GM21528 (cell line): ENCODE measurements around the gene MS4A2.
"Not testable (repeated sequence)": the region's sequence is repeated elsewhere in the genome, so short reads cannot be mapped to it uniquely, and the experiment has no call there.

ENCODE experiments used
- ATAC-seq: cut with Tn5 transposase; IDR thresholded peaks from one replicate; pipeline ENCODE4 v1.9.1; 2021; ENCODE audit warnings: mild to moderate bottlenecking, moderate library complexity; ENCODE audit not compliant: unreplicated experiment, low FRiP score

MS4A2 gene

DNA sequence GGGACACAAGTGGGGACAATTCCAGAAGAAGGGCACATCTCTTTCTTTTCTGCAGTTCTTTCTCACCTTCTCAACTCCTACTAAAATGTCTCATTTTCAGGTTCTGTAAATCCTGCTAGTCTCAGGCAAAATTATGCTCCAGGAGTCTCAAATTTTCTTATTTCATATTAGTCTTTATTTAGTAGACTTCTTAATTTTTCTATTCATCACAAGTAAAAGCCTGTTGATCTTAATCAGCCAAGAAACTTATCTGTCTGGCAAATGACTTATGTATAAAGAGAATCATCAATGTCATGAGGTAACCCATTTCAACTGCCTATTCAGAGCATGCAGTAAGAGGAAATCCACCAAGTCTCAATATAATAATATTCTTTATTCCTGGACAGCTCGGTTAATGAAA, at the start of gene MS4A2:
Gene MS4A2, plus strand, starts transcription at position 301 of the 400 bp plus-strand sequence. CDS start 102 bp downstream, outside the sequence.
- no peak for ATAC-seq

DNA sequence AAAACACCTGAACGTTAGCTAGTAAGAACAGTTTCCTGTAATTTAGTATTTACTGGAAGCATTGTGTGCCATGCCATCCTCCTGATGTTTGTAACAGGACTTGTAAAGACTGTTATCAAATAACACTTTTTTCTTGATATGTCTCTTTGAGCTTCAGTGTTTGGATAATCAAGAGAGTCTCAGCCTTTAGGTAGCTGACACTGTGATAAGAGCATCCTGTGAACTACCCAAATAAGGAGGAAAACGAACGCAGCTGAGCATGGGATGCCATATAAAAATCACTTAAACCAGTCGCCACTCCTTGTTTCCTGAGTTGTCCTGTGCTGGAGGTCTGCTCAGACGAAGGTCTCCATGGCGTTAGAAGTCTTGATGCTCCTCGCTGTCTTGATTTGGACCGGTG, 48.4 kb upstream of the MS4A2 start, which contains the start of gene OOSP2:
Gene OOSP2, plus strand, starts transcription at position 301 of the 400 bp plus-strand sequence. Its CDS starts 51 bp downstream, at position 352.
- no peak for ATAC-seq

DNA sequence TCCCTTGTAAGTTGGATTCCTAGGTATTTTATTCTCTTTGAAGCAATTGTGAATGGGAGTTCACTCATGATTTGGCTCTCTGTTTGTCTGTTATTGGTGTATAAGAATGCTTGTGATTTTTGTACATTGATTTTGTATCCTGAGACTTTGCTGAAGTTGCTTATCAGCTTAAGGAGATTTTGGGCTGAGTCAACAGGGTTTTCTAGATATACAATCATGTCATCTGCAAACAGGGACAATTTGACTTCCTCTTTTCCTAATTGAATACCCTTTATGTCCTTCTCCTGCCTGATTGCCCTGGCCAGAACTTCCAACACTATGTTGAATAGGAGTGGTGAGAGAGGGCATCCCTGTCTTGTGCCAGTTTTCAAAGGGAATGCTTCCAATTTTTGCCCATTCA, 38.0 kb upstream of the MS4A2 start:
- not testable (repeated sequence) for ATAC-seq

DNA sequence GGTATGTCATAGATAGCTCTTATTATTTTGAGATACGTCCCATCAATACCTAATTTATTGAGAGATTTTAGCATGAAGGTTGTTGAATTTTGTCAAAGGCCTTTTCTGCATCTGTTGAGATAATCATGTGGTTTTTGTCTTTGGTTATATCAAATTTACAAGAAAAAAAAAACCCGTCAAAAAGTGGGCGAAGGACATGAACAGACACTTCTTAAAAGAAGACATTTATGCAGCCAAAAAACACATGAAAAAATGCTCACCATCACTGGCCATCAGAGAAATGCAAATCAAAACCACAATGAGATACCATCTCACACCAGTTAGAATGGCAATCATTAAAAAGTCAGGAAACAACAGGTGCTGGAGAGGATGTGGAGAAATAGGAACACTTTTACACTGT, 37.6 kb upstream of the MS4A2 start:
- not testable (repeated sequence) for ATAC-seq

DNA sequence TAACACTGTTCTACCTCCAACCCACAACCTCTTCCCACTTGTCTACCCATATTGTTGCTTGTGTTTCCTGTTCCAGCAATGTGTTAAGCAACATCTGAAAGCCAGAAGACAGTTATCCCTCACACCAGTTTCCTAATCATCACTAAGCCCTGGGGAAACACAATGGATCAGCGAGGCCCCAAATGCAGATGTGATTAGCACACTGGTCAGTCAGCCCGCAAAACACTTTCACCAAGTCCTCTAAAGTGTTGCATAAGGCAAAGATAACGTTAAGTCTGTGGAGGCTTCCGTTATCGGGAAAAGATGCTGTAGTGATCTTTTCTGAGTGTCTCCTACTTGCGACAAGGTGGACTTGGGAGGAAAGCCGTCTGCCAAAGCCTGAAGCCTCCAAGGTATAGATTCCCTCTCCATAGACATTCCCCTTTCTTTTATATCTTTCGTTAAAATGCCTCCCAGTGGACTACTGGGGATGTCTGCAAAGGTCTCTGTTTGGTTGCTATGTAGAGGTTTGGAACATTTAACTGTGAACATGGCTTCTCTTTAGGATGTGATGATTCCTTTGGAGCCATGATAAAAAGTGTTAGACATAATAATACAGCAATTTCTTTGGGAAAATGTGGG, 32.0 kb upstream of the MS4A2 start, which contains the start of gene MS4A3:
Gene MS4A3, plus strand, starts transcription at position 317 of the 621 bp plus-strand sequence. CDS start 4,496 bp downstream, outside the sequence.
- ATAC-seq: no peak

DNA sequence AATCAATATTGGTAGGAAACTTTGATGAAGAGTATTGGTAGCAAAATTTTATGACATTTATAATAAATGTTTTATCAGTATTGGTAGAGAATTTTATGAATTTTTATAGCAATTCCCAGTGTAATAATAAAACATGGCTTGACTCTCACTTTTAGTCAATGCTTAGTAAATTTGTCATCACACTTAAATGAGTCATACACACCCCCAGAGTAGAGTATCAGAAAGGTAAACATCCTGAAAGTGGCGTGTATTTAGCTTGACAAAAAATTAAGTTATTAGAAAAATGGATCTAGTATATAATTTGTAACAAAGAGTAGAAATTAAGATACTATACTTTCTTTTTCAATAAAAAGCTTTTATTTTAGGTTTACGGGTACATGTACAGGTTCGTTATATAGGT, 29.4 kb upstream of the MS4A2 start:
- ATAC-seq: no peak

DNA sequence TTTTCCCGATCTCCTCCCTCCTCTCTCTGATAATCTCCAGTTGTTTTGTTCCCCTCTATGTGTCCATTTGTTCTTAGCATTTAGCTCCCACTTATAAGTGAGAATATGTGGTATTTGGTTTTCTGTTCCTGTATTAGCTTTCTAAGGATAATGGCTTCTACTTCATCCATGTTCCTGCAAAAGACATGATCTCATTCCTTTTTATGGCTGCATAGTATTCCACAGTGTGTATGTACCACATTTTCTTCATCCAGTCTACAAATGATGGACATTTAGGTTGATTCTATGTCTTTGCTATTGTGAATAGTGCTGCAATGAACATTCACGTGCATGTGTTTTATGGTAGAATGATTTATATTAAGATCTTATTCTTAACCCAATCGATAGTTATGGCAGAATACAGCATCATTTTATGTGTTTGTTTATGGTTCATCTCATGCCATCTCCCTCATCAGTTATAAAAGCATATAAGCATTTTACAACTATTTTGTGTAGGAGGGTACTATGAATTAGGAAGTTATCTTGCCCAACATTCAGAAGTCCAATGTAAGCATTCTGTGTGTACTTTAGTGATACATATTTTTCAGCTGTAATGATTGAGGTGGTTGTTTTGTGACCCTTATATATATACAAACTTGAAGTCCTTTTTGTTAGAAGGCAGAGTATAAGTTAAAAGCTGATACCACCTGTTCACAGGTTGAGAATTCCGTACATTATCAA, 28.8 kb upstream of the MS4A2 start:
- no peak for ATAC-seq

DNA sequence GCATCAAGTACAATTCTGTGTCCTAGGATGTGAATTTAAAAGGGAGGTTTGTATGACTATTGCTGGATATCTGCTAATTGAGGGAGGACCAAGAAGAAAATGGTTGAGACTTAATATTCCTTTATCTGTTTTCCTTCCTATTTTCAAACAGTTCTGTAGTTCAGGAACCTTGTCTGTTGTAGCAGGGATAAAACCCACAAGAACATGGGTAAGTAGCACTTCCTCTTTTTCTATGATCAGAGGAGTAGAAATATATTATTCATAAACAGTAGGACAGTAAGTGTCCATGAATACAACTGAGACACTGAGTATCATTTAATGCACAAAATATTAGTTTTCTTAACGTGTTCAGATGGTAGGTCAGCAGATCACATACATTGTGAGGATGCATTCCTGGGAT, 24.4 kb upstream of the MS4A2 start:
- no peak for ATAC-seq

DNA sequence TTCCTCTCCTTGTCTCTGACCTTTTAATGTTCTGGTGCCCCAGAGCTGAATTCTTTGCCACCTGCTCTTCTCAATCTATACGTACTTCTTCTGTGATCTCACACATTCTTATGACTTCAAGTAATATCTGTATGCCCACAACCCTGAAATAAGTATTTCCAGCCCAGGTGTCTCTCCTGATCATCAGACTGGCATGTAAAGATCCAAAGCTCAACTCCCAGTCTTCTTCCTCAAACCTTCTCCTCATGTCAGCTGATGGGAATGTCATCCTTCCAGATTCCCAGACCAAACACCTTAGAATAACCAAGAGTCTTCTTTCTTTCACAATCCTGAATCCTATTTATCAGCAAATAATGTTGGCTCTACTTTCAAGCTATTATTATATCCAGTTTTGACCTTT, 22.7 kb upstream of the MS4A2 start:
- ATAC-seq: no peak

DNA sequence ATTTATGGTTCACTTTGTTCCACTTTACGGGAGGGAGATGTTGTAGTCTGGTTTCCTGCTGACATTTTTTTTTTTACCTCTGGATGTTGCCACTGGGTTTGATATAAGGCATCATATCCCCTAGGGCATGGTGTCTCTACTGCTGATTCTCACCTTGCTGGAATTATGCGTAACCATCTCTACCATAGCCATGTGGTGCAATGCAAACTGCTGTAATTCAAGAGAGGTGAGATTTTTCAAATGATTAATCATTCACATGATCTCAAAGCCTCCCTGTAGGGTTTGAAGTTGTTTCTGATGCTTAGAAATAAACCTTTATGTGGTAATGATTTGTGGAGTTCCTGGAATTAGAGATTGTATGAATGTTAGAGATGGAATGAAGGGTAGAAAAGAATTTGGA, 19.0 kb upstream of the MS4A2 start:
- ATAC-seq: no peak

DNA sequence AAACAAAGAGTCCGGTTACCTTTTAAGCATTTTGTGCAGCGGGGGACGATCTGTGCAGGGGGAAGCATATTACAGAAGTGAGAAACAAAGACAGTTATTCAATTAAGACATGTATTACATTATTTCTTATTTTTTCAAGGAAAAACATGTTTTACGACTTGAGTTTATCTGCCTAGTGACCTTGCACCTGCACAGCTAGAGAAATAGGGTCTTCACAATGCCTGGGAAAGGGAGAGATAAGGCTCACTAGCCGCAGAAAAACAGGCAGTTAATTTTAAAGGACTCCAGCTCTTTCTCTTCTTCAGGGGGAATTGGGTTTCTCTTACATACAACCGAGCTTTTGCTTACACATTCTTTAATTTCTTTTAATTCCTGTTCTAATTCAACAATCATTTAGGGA, 16.8 kb upstream of the MS4A2 start:
- ATAC-seq: not testable (repeated sequence)

DNA sequence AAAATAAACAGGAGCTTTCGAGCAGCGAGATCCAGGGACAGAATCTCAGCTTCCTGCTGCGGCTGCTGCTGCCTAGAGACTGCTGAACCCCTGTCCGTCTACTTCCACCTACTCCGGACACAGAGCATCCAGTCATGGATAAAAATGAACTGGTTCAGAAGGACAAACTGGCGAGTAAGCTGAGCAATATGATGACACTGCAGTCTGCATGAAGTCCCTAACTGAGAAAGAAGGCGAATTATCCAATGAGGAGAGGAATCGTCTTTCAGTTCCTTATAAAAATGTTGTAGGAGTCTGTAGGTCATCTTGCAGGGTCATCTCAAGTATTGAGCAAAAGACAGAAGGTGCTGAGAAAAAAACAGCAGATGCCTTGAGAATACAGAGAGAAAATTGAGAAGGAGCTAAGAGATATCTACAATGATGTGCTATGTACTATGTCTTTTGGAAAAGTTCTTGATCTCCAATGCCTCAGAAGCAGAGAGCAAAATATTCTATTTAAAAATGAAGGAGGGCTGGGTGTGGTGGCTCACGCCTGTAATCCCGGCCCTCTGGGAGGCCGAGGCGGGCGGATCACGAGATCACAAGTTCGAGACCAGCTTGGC, 11.1 kb upstream of the MS4A2 start:
- ATAC-seq: no peak

DNA sequence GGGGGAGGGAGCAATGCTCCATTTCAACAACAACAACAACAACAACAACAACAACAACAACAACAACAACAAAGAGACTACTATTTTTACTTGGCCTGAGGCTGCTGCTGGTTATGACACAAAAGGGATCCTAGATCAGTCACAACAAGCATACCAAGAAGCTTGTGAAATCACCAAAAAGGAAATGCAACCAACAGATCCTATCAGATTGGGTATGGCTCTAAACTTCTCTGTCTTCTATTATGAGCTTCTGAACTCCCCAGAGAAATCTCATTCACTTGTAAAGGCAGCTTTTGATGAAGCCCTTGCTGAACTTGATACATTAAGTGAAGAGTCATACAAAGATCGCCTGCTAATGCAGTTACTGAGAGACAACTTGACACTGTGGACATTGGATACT, 10.5 kb upstream of the MS4A2 start:
- ATAC-seq: no peak

DNA sequence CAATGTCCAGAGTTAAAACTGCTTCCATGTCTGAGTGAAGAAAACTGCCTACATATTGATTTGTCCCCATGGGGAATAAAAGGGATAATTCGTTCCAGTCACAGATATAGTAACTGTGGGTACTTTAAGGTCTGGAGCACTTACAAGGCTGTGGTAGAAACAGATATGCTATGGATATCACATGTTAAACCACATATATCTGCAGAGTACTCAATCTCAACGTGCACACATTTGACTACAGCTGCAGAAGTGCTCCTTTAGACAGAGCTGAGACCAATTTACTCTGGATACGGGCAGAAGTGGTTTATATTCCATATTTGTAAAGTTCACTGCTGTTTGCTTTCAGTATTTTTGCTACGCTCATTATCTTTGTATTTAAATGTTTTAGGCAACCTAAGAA, 9.7 kb upstream of the MS4A2 start:
- ATAC-seq: no peak

DNA sequence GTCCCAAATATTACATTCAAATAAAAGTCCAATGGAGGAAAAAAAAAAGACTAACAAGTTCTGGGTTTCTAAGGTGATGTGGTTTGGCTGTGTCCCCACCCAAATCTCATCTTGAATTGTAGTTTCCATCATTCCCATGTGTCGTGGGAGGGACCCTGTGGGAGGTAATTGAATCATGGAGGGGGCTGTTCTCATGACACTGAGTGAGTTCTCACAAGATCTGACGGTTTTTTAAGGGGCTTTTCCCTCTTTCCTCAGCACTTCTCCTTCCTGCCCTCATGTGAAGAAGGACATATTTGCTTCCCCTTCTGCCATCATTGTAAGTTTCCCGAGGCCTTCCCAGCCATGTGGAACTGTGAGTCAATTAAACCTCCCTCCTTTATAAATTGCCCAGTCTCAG, 7.9 kb upstream of the MS4A2 start:
- no peak for ATAC-seq

DNA sequence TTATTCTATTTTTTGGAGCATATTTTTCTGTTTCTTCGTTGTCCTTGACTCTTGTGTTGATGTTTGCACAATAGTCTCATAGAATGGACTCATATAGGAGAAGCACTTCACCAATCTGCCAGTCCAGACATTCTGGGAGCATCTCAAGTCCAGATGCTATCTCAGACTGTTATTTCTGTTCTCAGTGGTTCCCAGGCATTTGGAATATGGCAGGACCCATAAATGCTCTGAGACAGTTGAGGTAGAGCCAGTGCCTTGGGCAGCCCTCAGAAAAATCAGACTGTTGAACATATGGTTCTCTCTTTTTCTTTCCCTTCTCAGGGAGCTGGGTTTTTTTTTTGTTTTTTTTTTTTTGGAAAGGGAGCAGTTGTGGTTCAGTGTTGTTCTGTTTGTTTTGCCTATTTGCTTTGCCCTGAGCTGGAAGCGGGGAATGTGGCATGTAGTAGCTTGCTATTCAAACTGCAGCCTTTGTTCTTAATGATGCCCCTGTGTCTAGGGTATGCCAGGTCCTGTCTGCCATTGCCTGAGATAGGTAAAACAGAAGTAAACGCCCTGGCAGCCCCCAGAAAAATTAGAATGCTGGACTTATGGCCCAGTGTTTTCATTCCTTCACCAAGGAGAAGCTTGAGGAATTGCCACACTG, 3.7 kb upstream of the MS4A2 start:
- no peak for ATAC-seq

DNA sequence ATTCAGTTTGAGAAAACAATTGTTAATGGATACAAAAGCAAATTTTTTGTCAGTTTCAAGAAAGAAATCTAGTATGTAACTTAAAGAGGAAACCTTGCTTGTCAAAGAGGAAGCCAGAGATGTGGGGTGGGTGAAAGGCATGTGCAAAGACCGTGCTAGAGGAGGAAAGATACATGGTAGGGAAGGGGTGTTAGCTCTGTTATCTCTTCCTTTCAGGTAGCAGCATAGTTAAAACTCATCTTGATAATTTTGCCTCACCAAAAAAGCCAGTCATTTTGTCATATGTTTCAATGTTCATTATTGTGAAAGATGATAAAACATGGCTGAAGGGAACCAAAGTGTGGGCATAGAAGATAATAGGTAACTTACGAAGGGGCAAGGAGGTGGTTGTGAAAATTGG, 2.6 kb upstream of the MS4A2 start:
- ATAC-seq: no peak

DNA sequence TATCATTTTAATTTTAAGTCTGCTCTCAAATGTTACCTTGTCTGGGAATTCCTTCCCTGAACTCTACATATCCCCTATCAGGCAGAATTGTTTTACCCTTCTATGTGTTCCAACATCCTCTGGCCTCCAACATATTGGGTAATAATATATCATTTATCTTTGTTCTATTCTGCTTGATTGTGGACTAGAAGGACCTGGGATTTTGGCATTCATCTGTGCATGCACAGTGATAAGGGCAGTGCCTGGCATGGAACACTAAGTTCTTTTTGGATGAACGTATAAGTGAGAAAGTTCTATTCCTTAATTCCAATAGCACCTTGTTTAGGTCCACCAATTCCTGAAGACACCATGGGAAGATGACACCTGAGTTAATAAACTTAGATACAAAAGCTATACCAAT, 1.2 kb upstream of the MS4A2 start:
- ATAC-seq: no peak

DNA sequence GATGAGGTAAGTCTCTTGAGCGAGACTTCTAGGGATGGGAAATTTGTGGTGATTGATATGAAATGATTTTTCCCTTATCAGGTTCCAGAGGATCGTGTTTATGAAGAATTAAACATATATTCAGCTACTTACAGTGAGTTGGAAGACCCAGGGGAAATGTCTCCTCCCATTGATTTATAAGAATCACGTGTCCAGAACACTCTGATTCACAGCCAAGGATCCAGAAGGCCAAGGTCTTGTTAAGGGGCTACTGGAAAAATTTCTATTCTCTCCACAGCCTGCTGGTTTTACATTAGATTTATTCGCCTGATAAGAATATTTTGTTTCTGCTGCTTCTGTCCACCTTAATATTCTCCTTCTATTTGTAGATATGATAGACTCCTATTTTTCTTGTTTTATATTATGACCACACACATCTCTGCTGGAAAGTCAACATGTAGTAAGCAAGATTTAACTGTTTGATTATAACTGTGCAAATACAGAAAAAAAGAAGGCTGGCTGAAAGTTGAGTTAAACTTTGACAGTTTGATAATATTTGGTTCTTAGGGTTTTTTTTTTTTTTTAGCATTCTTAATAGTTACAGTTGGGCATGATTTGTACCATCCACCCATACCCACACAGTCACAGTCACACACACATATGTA, 7.1 kb downstream of the MS4A2 start:
- no peak for ATAC-seq

DNA sequence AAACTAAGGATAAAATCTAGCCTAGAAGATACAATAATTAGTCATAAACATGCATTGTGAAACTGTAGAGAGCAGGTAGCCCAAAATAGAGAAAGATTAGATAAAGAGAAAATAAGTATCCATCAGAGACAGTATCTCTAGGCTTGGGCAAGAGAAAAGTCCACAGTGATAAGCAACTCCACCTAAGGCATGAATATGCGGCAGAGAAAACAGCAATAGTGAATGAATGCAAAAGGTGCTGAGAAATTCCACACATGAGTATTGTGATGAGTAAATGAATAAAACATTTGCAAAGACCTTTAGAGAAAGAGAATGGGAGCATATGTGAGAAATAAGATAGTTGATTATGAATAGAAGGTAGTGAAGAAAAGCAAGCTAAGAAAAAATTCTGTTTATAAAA, 8.7 kb downstream of the MS4A2 start:
- ATAC-seq: no peak

DNA sequence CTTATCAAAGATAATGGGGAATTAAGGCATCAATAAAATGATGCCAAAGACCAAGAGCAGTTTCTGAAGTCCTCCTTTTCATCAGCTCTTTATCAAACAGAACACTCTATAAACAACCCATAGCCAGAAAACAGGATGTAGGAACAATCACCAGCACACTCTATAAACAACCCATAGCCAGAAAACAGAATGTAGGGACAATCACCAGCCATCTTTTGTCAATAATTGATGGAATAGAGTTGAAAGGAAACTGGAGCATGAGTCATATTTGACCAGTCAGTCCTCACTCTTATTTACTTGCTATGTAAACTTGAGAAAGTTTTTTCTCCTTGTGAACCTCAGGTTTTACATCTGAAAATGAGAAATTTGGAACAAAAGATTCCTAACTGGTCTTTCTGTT, 10.0 kb downstream of the MS4A2 start:
- no peak for ATAC-seq
